DOHH2 (cell line): Measurements from ENCODE around the gene CHPT1.
"Not testable (repeated sequence)": the region's sequence is repeated elsewhere in the genome, so short reads cannot be mapped to it uniquely, and the experiment has no call there.

ENCODE experiments used
- H3F3A ChIP-seq: fragments of 200-600 bp; sonication (generic), shearing (Covaris generic); 2 replicates; pipeline ENCODE4 v1.6.0; 2016; ENCODE audit warnings: antibody characterized with exemption, mild to moderate bottlenecking; ENCODE audit not compliant: control insufficient read depth, insufficient read depth
- H3K27ac ChIP-seq: fragments of 200-600 bp; sonication (generic); 2 replicates; pipeline ENCODE4 v1.5.1; 2014; ENCODE audit warnings: low read depth, mild to moderate bottlenecking, low read length, moderate library complexity
- H3K27me3 ChIP-seq: fragments of 200-600 bp; sonication (generic); 2 replicates; pipeline ENCODE4 v1.6.1; 2014; ENCODE audit warnings: mild to moderate bottlenecking, low read length, mixed read lengths; ENCODE audit not compliant: control insufficient read depth
- H3K36me3 ChIP-seq: fragments of 200-600 bp; sonication (generic); 2 replicates; pipeline ENCODE4 v1.6.1; 2014; ENCODE audit warnings: mild to moderate bottlenecking, low read length, moderate library complexity, mixed read lengths; ENCODE audit not compliant: control insufficient read depth
- H3K4me1 ChIP-seq: fragments of 200-600 bp; sonication (generic); 2 replicates; pipeline ENCODE4 v1.6.1; 2014; ENCODE audit warnings: mild to moderate bottlenecking, low read length, mixed read lengths; ENCODE audit not compliant: control insufficient read depth
- H3K4me2 ChIP-seq: fragments of 200-600 bp; sonication (generic); 2 replicates; pipeline ENCODE4 v1.6.0; 2014; ENCODE audit warnings: mild to moderate bottlenecking, low read length, moderate library complexity
- H3K4me3 ChIP-seq: fragments of 200-600 bp; sonication (generic); 2 replicates; pipeline ENCODE4 v1.5.1; 2014; ENCODE audit warnings: mild to moderate bottlenecking, low read length, mixed read lengths
- H3K79me2 ChIP-seq: fragments of 200-600 bp; sonication (generic); 2 replicates; pipeline ENCODE4 v1.6.1; 2014; ENCODE audit warnings: mild to moderate bottlenecking, low read length, mixed read lengths; ENCODE audit not compliant: control insufficient read depth
- H3K9me2 ChIP-seq: fragments of 200-600 bp; sonication (generic); replicated peaks from 2 replicates; pipeline ENCODE4 v1.6.1; 2014; ENCODE audit warnings: mild to moderate bottlenecking, low read length, mixed read lengths; ENCODE audit not compliant: control insufficient read depth
- H3K9me3 ChIP-seq: fragments of 200-600 bp; sonication (generic); 2 replicates; pipeline ENCODE4 v1.6.1; 2014; ENCODE audit warnings: antibody characterized with exemption, low read length, mixed read lengths; ENCODE audit not compliant: control insufficient read depth, insufficient read depth
- H4K20me1 ChIP-seq: fragments of 200-600 bp; sonication (generic); 2 replicates; pipeline ENCODE4 v1.6.0; 2014; ENCODE audit warnings: low read depth, mild to moderate bottlenecking, antibody characterized with exemption, low read length, moderate library complexity; ENCODE audit not compliant: control insufficient read depth, insufficient read depth
- CTCF ChIP-seq: fragments of 200-600 bp; sonication (generic); IDR thresholded peaks from one replicate; pipeline ENCODE4 v1.5.1; 2014; ENCODE audit warnings: antibody characterized with exemption, mild to moderate bottlenecking, low read depth, low read length; ENCODE audit not compliant: poor library complexity, severe bottlenecking
- EZH2phosphoT487 ChIP-seq: fragments of 200-600 bp; sonication (generic); IDR thresholded peaks from 2 replicates; pipeline ENCODE4 v1.6.1; 2017; ENCODE audit warnings: borderline replicate concordance, mild to moderate bottlenecking, antibody characterized with exemption, low read length, moderate library complexity, mixed read lengths

The CHPT1 gene

GRCh38 chr12:101732318-101732717 is 34.9 kb downstream of the CHPT1 start:
- H3K9me2 ChIP-seq: no peaks in the 10 kb centered on the region
- no peak for TF ChIP-seq CTCF
- no peak for TF ChIP-seq EZH2phosphoT487
- no peaks in the 10 kb centered on the region for H3K27me3 ChIP-seq
- H3K4me3 ChIP-seq: peak overlapping the region; percentile 4; the same call in 1 of the 2 replicates
- H3K27ac ChIP-seq: no peak overlapping the region
- H3K9me3 ChIP-seq: no peaks in the 10 kb centered on the region
- no peaks in the 10 kb centered on the region for H3K79me2 ChIP-seq
- peak overlapping the region; percentile 34; the same call in 1 of the 2 replicates for H3K4me2 ChIP-seq
- H3K36me3 ChIP-seq: peaks cover 15% of the 10 kb centered on the region
- 0 out of 2 replicates have a peak, but pooled peaks cover 5% of the 10 kb centered on the region for H3F3A ChIP-seq
- peaks cover 19% of the 10 kb centered on the region for H3K4me1 ChIP-seq
- no peaks in the 10 kb centered on the region for H4K20me1 ChIP-seq

- H3K79me2 ChIP-seq: no peaks in the 10 kb centered on the region
- H3K36me3 ChIP-seq: peaks cover 15% of the 10 kb centered on the region
- 0 out of 2 replicates have a peak, but pooled peaks cover 7% of the 10 kb centered on the region for H3F3A ChIP-seq
- H4K20me1 ChIP-seq: no peaks in the 10 kb centered on the region
- no peak overlapping the region for H3K4me2 ChIP-seq
- no peaks in the 10 kb centered on the region for H3K27me3 ChIP-seq
- no peak overlapping the region for H3K27ac ChIP-seq
- H3K4me3 ChIP-seq: no peak overlapping the region
- TF ChIP-seq EZH2phosphoT487: no peak
- TF ChIP-seq CTCF: no peak
- H3K9me3 ChIP-seq: no peaks in the 10 kb centered on the region
- H3K4me1 ChIP-seq: peaks cover 19% of the 10 kb centered on the region
- H3K9me2 ChIP-seq: no peaks in the 10 kb centered on the region
Measured at GRCh38 chr12:101733166-101733565, 35.7 kb downstream of the CHPT1 start.

- H3F3A ChIP-seq, H3K4me2 ChIP-seq, H3K4me3 ChIP-seq, H3K27me3 ChIP-seq, H3K79me2 ChIP-seq, H3K9me3 ChIP-seq, H3K9me2 ChIP-seq, H3K27ac ChIP-seq, H4K20me1 ChIP-seq: not testable (repeated sequence)
- Histone ChIP-seq H3K4me1 (peaks cover 19% of the 10 kb centered on the region), H3K36me3 (peaks cover 15% of the 10 kb centered on the region)
Measured at GRCh38 chr12:101734482-101734881, 37.0 kb downstream of the CHPT1 start.

GRCh38 chr12:101737476-101737875 is 40.0 kb downstream of the CHPT1 start:
- H3K36me3 ChIP-seq: peaks cover 14% of the 10 kb centered on the region
- no peaks in the 10 kb centered on the region for H3K9me3 ChIP-seq
- no peaks in the 10 kb centered on the region for H3K27me3 ChIP-seq
- no peak overlapping the region for H3K4me2 ChIP-seq
- H4K20me1 ChIP-seq: no peaks in the 10 kb centered on the region
- H3F3A ChIP-seq: peaks cover 10% of the 10 kb centered on the region; the same call in 1 of the 2 replicates
- no peak overlapping the region for H3K27ac ChIP-seq
- H3K79me2 ChIP-seq: no peaks in the 10 kb centered on the region
- H3K4me3 ChIP-seq: no peak overlapping the region
- no peaks in the 10 kb centered on the region for H3K9me2 ChIP-seq
- TF ChIP-seq EZH2phosphoT487 (no peak), CTCF (no peak)
- peaks cover 26% of the 10 kb centered on the region for H3K4me1 ChIP-seq
